ENCODE results near the gene NSUN4. TPM values are rescaled to one million over a fixed set of nuclear protein-coding genes. Genes with fewer than 3 reads are reported as not detected.

Gene NSUN4
- total RNA-seq, 1 donor from 2014 or later, result 16.9 TPM

- H2AFZ ChIP-seq (ENCODE audit: low read depth, low read length), result peak overlapping the region; percentile 87
- Mint-ChIP-seq H3K36me3 (ENCODE audit: low read depth, unreplicated experiment) (peaks cover 21% of the 10 kb centered on the region), H3K4me3 (ENCODE audit: unreplicated experiment) (peak overlapping the region; percentile 97), H3K27me3 (ENCODE audit: low read depth, unreplicated experiment) (peaks cover 2% of the 10 kb centered on the region), H3K4me1 (ENCODE audit: low read depth, unreplicated experiment) (peaks cover 15% of the 10 kb centered on the region), H3K9me3 (ENCODE audit: unreplicated experiment) (no peaks in the 10 kb centered on the region), H3K27ac (ENCODE audit: unreplicated experiment) (peak overlapping the region; percentile 98)
- H3K27ac ChIP-seq (ENCODE audit: low read depth, low read length), result peak overlapping the region; percentile 90
- H3K4me1 ChIP-seq (ENCODE audit: insufficient read depth, low read length), result peaks cover 22% of the 10 kb centered on the region
- DNase-seq (ENCODE audit: low read depth) (no peak), FAIRE-seq (no peak)
- H3K9ac ChIP-seq (ENCODE audit: low read length), result peak overlapping the region; percentile 96
- TF ChIP-seq, protein P1, sequence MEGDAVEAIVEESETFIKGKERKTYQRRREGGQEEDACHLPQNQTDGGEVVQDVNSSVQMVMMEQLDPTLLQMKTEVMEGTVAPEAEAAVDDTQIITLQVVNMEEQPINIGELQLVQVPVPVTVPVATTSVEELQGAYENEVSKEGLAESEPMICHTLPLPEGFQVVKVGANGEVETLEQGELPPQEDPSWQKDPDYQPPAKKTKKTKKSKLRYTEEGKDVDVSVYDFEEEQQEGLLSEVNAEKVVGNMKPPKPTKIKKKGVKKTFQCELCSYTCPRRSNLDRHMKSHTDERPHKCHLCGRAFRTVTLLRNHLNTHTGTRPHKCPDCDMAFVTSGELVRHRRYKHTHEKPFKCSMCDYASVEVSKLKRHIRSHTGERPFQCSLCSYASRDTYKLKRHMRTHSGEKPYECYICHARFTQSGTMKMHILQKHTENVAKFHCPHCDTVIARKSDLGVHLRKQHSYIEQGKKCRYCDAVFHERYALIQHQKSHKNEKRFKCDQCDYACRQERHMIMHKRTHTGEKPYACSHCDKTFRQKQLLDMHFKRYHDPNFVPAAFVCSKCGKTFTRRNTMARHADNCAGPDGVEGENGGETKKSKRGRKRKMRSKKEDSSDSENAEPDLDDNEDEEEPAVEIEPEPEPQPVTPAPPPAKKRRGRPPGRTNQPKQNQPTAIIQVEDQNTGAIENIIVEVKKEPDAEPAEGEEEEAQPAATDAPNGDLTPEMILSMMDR (IDR thresholded peaks at IDR 0.05; ENCODE audit: insufficient read depth, low read depth, low read length), result no peak
- no peak for TF ChIP-seq EZH2 (IDR thresholded peaks at IDR 0.05; ENCODE audit: insufficient read depth, low read length)
- H4K20me1 ChIP-seq (ENCODE audit: insufficient read depth, low read length), result peaks cover 34% of the 10 kb centered on the region
- peak overlapping the region; percentile 91 for H3K4me3 ChIP-seq (ENCODE audit: insufficient read depth, low read depth, low read length)
- H3K36me3 ChIP-seq (ENCODE audit: insufficient read depth, low read length), result peaks cover 9% of the 10 kb centered on the region
- no peaks in the 10 kb centered on the region for H3K27me3 ChIP-seq (ENCODE audit: insufficient read depth, low read length)
- no peaks in the 10 kb centered on the region for H3K9me3 ChIP-seq (ENCODE audit: insufficient read depth, low read depth, low read length)
- peaks cover 33% of the 10 kb centered on the region for H3K79me2 ChIP-seq (ENCODE audit: insufficient read depth, low read length)
- peak overlapping the region; percentile 96 for H3K4me2 ChIP-seq (ENCODE audit: low read length)
Measured at GRCh38 chr1:46341222-46342083, 846 bp downstream of the NSUN4 start.

- no peaks in the 10 kb centered on the region for H3K27me3 ChIP-seq (ENCODE audit: insufficient read depth, low read length)
- peaks cover 9% of the 10 kb centered on the region for H3K36me3 ChIP-seq (ENCODE audit: insufficient read depth, low read length)
- Mint-ChIP-seq H3K36me3 (ENCODE audit: low read depth, unreplicated experiment) (peaks cover 24% of the 10 kb centered on the region), H3K27ac (ENCODE audit: unreplicated experiment) (peak overlapping the region; percentile 98), H3K9me3 (ENCODE audit: unreplicated experiment) (no peaks in the 10 kb centered on the region), H3K4me1 (ENCODE audit: low read depth, unreplicated experiment) (peaks cover 15% of the 10 kb centered on the region), H3K4me3 (ENCODE audit: unreplicated experiment) (peak overlapping the region; percentile 97), H3K27me3 (ENCODE audit: low read depth, unreplicated experiment) (peaks cover 2% of the 10 kb centered on the region)
- TF ChIP-seq, protein P1 (IDR thresholded peaks at IDR 0.05; ENCODE audit: insufficient read depth, low read depth, low read length), result peak; percentile 40
- TF ChIP-seq EZH2 (IDR thresholded peaks at IDR 0.05; ENCODE audit: insufficient read depth, low read length), result no peak
- H3K4me1 ChIP-seq (ENCODE audit: insufficient read depth, low read length), result peaks cover 22% of the 10 kb centered on the region
- no peak overlapping the region for H2AFZ ChIP-seq (ENCODE audit: low read depth, low read length)
- no peak overlapping the region for H3K4me3 ChIP-seq (ENCODE audit: insufficient read depth, low read depth, low read length)
- peaks cover 33% of the 10 kb centered on the region for H3K79me2 ChIP-seq (ENCODE audit: insufficient read depth, low read length)
- H4K20me1 ChIP-seq (ENCODE audit: insufficient read depth, low read length), result peaks cover 34% of the 10 kb centered on the region
- H3K27ac ChIP-seq (ENCODE audit: low read depth, low read length), result no peak overlapping the region
- peak; percentile 35 for DNase-seq (ENCODE audit: low read depth)
- H3K9me3 ChIP-seq (ENCODE audit: insufficient read depth, low read depth, low read length), result no peaks in the 10 kb centered on the region
- H3K4me2 ChIP-seq (ENCODE audit: low read length), result peak overlapping the region; percentile 96
- no peak overlapping the region for H3K9ac ChIP-seq (ENCODE audit: low read length)
- no peak for FAIRE-seq
Measured at GRCh38 chr1:46342084-46342656, 1.6 kb downstream of the NSUN4 start.
